ENCODE data around the gene COQ8B.
"Not testable (repeated sequence)": the region's sequence is repeated elsewhere in the genome, so short reads cannot be mapped to it uniquely, and the experiment has no call there.

COQ8B gene

DNA sequence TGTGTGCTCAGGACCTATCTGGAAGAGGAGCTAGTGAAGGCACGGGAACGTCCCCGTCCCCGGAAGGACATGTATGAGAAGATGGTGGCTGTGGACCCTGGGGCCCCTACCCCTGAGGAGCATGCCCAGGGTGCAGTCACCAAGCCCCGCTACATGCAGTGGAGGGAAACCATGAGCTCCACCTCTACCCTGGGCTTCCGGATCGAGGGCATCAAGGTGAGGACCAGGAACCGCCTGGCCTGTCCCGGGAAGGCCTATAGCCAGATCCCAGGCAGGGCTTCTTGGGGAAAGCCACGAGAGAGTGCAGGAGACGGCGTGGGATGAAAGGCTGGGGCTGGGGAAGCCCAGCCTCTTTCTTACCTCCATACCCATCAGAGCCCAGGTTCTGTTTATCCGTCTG, 16.5 kb upstream of the COQ8B start:
- no peak overlapping the region for H3K4me3 ChIP-seq (ENCODE audit: low read depth, low read length)
- no peak for TF ChIP-seq POLR2A (IDR thresholded peaks at IDR 0.05; ENCODE audit: extremely low read depth, insufficient read length)
- TF ChIP-seq MYC (IDR thresholded peaks at IDR 0.05; ENCODE audit: low read depth, low read length) = no peak
- TF ChIP-seq, protein P1, sequence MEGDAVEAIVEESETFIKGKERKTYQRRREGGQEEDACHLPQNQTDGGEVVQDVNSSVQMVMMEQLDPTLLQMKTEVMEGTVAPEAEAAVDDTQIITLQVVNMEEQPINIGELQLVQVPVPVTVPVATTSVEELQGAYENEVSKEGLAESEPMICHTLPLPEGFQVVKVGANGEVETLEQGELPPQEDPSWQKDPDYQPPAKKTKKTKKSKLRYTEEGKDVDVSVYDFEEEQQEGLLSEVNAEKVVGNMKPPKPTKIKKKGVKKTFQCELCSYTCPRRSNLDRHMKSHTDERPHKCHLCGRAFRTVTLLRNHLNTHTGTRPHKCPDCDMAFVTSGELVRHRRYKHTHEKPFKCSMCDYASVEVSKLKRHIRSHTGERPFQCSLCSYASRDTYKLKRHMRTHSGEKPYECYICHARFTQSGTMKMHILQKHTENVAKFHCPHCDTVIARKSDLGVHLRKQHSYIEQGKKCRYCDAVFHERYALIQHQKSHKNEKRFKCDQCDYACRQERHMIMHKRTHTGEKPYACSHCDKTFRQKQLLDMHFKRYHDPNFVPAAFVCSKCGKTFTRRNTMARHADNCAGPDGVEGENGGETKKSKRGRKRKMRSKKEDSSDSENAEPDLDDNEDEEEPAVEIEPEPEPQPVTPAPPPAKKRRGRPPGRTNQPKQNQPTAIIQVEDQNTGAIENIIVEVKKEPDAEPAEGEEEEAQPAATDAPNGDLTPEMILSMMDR (IDR thresholded peaks at IDR 0.05; ENCODE audit: low read depth, low read length) = no peak
- TF ChIP-seq, protein P2, sequence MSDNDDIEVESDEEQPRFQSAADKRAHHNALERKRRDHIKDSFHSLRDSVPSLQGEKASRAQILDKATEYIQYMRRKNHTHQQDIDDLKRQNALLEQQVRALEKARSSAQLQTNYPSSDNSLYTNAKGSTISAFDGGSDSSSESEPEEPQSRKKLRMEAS (IDR thresholded peaks at IDR 0.05; ENCODE audit: low read depth, low read length) = no peak
- DNase-seq (ENCODE audit: low read depth) = no peak

DNA sequence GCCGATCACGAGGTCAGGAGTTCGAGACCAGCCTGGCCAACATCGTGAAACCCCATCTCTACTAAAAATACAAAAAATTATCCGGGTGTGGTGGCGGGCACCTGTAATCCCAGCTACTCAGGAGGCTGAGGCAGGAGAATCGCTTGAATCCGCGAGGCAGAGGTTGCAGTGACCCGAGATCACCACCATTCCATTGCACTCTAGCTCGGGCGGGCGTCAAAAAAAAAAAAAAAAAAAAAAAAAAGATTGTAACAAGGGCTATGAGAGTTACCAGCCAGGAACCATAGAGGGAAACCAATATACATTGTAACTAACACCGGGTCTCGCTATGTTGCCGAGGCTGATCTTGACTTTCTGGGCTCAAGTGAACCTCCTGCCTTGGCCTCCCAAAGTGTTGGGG, 15.6 kb upstream of the COQ8B start:
- not testable (repeated sequence) for H3K4me3 ChIP-seq (ENCODE audit: low read depth, low read length); DNase-seq (ENCODE audit: low read depth)

DNA sequence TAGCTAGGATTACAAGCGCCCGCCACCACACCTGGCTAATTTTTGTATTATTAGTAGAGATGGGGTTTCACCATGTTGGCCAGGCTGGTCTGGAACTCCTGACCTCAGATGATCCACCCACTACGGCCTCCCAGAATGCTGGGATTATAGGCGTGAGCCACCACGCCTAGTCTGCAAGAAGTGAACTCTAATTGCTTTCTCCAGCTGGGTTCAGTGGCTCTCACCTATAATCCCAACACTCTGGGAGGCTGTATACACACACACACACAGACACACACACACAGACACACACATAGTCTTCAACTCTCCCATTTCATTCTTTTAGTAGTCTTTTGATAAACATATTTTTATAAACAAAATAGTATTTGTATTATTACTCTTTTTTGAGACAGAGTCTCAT, 13.4 kb upstream of the COQ8B start:
- H3K4me3 ChIP-seq (ENCODE audit: low read depth, low read length); DNase-seq (ENCODE audit: low read depth): not testable (repeated sequence)

DNA sequence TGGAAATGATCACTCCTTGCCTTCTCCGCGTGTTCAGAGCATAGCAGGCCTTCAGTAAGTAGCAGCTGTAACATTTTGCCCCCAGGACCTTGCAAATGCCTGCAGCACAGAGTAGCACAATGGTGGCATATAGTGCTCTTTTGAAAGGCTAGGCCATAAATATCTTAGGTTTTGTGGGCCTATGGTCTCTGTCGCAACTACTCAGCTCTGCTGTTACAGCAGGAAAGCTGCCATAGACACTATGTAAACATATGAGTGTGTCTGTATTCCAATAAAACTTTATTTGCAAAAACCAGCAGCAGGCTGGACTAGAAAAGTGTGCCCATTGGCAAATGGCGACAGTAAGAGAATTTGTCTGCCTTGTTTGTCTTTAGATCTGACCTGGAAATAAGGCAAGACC, 9.6 kb upstream of the COQ8B start:
- no peak overlapping the region for H3K4me3 ChIP-seq (ENCODE audit: low read depth, low read length)
- TF ChIP-seq, protein P2 (IDR thresholded peaks at IDR 0.05; ENCODE audit: low read depth, low read length) = no peak
- no peak for TF ChIP-seq MYC (IDR thresholded peaks at IDR 0.05; ENCODE audit: low read depth, low read length)
- peak; percentile 44 for DNase-seq (ENCODE audit: low read depth)

DNA sequence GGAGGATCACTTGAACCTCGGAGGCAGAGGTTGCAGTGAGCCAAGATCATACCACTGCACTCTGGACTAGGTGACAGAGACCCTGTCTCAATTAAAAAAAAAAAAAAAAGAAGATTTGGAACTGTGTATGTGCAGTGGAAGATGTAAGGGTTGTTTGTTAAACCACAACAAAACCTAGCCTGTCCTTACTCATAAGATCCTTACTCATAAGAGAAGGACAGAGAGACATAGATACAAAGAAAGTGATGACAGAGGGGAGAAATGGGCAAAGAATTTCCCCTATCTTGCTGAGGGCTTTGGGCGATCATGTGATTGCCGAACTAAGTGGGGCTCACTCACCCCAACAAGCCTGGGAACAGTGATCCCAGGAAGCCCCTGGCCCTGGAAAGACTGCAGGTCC, 8.2 kb upstream of the COQ8B start:
- TF ChIP-seq MYC (IDR thresholded peaks at IDR 0.05; ENCODE audit: low read depth, low read length) = no peak
- TF ChIP-seq, protein P1 (IDR thresholded peaks at IDR 0.05; ENCODE audit: low read depth, low read length) = no peak
- TF ChIP-seq POLR2A (IDR thresholded peaks at IDR 0.05; ENCODE audit: extremely low read depth, insufficient read length) = no peak
- TF ChIP-seq, protein P2 (IDR thresholded peaks at IDR 0.05; ENCODE audit: low read depth, low read length) = no peak
- H3K4me3 ChIP-seq (ENCODE audit: low read depth, low read length) = no peak overlapping the region
- DNase-seq (ENCODE audit: low read depth) = no peak

DNA sequence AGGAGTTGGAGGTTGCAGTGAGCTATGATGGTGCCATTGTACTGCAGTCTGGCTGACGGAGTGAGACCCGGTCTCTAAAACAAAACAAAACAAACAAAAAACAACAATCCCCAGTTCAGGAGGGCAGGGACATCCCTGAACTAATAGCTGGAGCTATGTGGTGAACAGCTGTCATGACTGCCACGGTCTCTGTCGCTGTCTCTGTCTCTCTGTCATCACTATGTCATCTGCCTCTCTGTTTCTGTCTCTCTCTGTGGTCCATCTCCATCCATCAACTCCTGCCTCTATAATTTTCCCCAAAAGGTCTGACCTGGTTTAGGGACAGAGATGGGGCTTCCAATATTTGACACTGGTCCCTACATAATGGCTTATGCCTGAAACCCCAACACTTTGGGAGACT, 7.6 kb upstream of the COQ8B start:
- TF ChIP-seq MYC (IDR thresholded peaks at IDR 0.05; ENCODE audit: low read depth, low read length) (no peak), POLR2A (IDR thresholded peaks at IDR 0.05; ENCODE audit: extremely low read depth, insufficient read length) (no peak)
- TF ChIP-seq, protein P1 (IDR thresholded peaks at IDR 0.05; ENCODE audit: low read depth, low read length) = no peak
- TF ChIP-seq, protein P2 (IDR thresholded peaks at IDR 0.05; ENCODE audit: low read depth, low read length) = no peak
- no peak for DNase-seq (ENCODE audit: low read depth)
- H3K4me3 ChIP-seq (ENCODE audit: low read depth, low read length) = no peak overlapping the region

DNA sequence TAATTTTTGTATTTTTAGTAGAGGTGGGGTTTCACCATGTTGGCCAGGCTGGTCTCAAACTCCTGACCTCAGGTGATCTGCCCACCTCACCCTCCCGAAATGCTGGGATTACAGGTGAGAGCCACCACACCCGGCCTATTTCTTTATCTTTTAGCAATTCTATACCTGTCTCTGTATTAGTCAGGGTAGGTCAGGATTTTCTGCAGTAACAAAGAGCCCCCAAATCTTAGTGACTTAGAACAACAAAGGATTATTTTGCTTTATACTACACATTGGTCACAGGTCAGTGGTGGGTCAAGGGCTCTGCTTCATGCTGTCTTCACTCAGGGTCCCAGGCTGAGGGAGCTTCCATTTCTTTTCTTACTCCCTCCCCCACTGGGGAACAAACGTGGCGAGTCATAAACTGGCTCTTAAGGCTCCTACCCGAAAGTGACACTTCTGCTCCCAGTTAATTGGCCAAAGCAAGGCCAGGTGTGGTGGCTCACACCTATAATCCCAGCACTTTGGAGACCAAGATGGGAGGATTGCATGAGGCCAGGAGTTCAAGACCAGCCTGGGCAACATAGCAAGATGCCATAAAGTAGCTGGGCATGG, 7.1 kb upstream of the COQ8B start:
- no peak overlapping the region for H3K4me3 ChIP-seq (ENCODE audit: low read depth, low read length)
- TF ChIP-seq, protein P2 (IDR thresholded peaks at IDR 0.05; ENCODE audit: low read depth, low read length) = no peak
- TF ChIP-seq MYC (IDR thresholded peaks at IDR 0.05; ENCODE audit: low read depth, low read length) (no peak), POLR2A (IDR thresholded peaks at IDR 0.05; ENCODE audit: extremely low read depth, insufficient read length) (no peak)
- TF ChIP-seq, protein P1 (IDR thresholded peaks at IDR 0.05; ENCODE audit: low read depth, low read length) = no peak

More for the DNA sequence above, 7.1 kb upstream of the COQ8B start:
- DNase-seq (ENCODE audit: low read depth) = no peak
